HG02981 (cell line): ENCODE measurements around the gene MAL.
"Not testable (repeated sequence)": the region's sequence is repeated elsewhere in the genome, so short reads cannot be mapped to it uniquely, and the experiment has no call there.

Experiments
- ATAC-seq: cut with Tn5 transposase; IDR thresholded peaks from one replicate; pipeline ENCODE4 v1.9.1; 2021; ENCODE audit warnings: mild to moderate bottlenecking, moderate library complexity; ENCODE audit not compliant: unreplicated experiment

MAL gene

DNA sequence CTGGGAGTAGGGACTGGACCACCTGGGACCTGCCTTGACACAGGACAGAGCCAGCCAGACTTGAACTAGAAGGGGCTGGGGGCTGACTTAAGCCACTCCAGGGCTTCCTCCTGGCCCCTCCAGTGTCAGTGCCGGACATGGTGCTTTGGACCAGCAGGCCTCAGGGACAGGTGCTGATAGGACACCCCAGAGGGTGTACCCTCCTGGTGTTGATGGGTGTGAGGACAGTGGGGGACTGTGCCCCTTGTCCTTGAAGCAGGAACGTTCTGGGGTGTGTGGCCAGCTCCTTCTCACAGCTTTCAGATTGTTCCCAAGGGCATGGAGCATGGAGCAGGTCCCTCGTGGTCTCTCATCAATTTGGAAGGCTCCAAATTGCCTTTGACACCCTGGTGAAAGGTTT lies 6.8 kb downstream of the MAL start:
- ATAC-seq, result no peak

DNA sequence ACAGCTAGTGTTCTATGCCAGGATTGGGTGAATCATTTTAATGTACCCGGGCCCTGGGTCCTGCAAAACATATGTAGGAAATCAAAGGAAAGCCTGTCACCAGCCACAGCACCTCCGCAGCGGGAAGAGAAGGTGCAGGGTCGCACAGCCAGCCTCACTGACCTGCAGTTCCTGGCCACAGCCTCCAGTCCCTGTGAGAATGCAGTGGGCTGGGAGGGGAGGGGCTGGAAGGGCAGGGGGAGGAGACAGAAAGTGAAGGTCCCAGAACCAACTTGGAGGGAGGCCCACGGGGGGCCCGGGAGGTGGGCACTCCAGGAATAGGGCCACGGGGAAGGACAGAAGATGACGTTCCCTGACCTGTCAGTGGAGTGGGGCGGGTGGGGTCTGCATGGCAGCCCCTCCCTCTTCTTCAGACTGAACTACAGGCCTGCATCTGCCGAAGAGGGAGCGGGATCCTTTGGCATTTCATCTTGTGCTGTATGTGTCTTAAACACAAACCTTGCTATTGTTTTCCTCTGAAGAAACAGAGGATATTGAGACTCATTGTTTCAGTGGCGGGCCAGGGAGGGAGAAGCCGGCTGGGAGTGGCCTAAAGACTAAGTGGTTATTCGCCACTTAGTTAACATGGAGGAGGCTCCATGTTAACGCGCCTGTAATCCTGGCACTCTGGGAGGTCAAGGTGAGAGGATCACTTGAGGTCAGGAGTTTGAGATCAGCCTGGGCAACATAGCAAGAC lies 7.5 kb downstream of the MAL start:
- no peak for ATAC-seq

DNA sequence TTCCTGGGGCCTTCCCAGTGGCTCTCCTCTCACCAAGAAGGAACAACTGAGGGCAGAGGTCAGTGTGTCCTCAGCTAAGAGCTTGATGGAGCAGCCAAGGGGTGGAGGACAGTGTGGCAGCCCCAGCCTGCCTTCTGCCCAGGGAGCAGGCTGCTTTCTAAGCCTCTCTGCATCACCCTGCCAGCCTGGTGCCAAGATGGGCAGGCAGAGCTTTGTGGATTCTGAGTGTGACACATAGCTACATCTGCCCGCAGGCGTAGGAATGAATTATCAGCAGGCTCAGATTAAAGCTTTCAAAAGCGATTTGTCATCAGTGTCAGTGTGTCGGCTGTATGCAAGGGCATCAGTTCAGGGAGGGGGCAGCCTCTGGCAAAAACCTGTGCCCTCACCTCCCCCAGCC lies 8.7 kb downstream of the MAL start:
- ATAC-seq, result no peak

GRCh38 chr2:95034818-95035217 lies 9.3 kb downstream of the MAL start:
- ATAC-seq, result no peak

GRCh38 chr2:95036596-95037383 lies 11.3 kb downstream of the MAL start:
- ATAC-seq, result no peak

- ATAC-seq, result no peak
These were observed 11.9 kb downstream of the MAL start for GRCh38 chr2:95037384-95037839.

- ATAC-seq, result not testable (repeated sequence)
These were observed 12.5 kb downstream of the MAL start for GRCh38 chr2:95037841-95038585.

DNA sequence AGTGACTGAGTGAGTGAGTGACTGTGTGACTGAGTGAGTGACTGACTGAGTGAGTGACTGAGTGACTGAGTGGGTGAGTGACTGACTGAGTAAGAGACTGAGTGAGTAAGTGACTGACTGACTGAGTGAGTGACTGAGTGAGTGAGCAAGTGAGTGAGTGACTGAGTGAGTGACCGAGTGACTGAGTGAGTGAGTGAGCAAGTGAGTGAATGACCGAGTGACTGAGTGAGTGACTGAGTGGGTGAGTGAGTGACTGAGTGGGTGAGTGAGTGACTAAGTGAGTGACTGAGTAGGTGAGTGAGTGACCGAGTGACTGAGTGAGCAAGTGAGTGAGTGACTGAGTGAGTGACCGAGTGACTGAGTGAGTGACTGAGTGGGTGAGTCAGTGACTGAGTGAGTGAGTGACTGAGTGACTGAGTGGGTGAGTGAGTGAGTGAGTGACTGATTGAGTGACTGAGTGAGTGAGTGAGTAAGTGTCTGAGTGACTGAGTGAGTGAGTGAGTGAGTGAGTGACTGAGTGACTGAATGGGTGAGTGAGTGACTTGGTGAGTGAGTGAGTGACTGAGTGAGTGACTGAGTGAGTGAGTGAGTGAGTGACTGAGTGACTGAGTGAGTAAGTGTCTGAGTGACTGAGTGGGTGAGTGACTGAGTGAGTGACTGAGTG lies 13.3 kb downstream of the MAL start:
- ATAC-seq, result no peak

GRCh38 chr2:95039363-95039762 lies 13.9 kb downstream of the MAL start:
- no peak for ATAC-seq

DNA sequence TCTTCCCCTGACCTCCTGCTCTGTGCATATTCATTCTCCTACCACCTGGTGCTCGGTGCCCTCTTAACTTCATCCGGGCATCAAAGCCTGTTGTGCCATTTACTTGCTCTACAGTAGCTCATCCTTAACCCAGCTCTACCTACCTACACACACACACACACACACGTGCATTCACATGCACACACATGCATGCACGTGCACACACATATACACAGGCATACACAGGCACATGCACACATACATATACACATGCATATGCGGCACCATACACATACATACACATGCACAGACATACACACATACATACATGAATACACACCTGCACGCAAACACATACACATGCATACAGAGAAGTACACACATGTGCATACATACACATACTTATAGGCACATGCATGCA lies 14.5 kb downstream of the MAL start:
- no peak for ATAC-seq

DNA sequence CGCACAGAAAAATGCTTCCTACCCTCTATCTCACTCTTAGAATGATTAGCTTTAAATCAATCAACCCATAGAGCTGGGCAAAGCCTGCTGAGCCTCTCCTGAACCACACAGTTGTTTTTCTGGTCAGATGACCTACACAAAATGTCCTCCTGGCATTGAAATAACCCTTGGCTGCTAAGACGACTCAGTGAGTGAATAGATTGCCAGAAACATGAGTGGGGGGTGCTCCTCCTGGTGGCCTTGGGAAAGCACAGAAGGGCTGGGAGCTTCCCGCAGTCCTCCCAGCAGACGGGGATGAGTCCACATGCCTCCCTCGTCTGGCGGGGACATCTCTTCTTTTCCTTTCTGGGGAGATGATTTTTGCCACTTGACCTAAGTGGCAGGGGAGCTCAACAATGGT lies 14.9 kb downstream of the MAL start:
- no peak for ATAC-seq

DNA sequence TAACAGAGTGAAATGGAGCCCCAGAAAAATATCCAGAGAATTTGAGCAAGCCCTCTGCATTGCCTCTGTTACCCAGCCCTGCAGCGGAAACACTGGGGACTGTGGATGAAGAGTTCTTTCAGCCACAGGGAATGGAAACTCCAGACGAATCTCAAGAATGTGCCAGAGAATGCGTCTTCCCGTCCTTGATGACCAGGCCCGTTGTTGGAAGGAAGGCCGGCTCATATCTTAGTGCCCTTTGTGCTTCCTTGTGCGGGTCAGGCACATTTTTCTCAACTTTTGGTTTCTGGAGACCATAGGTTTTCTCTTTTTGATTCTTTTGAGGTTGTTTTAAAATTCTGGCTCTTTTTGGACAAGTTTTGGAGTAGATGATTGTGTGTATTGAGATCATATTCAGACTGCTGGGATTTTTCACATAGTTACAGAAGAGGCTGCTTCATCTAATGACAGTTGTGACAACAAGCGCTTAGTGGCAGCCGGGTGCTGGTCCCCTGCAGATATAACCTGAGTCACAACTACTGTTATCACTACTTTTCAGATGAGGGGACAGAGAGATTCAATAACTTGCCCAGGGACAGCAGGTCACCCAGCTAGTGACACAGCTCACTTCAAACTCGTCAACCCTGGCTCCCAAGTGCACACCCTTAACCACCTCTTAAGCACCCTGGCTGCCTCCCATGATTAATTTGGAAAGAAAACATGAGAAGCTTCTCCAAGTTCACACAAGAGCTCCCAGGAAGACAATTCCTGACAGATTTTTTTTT lies 15.7 kb downstream of the MAL start:
- no peak for ATAC-seq

GRCh38 chr2:95041824-95042442 lies 16.4 kb downstream of the MAL start:
- ATAC-seq, result no peak

DNA sequence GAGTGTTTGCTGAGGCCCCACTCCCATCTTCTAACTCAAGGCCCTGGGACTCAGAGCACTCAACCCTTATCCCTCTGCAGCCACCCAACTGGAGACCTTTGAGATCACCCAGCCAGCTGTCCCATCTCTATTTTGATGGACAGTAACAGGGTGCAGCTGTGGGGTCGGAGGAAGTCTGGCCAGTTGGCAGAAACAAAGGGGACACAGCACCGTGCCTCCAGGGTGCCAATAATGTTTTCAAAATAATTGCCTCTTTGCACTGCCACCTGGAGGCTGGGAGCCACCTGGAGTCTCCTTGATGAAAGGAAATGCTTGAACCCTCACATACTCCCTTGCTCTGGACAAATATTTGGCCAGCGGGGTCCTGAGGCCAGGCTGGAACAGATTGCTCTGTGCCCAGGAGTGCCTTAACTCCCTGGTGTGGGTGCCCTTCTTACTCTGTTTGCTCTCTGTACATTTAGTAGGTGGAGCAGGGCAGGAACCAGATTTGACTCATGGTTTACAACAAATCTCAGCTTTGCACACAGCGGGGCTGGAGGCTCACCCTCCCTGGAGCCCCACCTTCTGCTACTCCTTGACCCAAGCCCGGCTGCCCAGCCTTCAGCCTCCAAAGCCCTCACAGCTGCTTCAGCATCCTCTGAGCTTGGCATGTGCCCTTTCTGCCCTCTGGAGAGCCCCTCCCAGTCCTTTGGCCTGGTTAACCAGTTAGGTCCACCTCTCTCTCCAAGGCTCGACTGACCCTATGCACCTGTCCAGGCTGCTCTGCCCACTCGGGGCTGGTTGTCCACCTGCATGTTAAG lies 17.2 kb downstream of the MAL start:
- no peak for ATAC-seq

DNA sequence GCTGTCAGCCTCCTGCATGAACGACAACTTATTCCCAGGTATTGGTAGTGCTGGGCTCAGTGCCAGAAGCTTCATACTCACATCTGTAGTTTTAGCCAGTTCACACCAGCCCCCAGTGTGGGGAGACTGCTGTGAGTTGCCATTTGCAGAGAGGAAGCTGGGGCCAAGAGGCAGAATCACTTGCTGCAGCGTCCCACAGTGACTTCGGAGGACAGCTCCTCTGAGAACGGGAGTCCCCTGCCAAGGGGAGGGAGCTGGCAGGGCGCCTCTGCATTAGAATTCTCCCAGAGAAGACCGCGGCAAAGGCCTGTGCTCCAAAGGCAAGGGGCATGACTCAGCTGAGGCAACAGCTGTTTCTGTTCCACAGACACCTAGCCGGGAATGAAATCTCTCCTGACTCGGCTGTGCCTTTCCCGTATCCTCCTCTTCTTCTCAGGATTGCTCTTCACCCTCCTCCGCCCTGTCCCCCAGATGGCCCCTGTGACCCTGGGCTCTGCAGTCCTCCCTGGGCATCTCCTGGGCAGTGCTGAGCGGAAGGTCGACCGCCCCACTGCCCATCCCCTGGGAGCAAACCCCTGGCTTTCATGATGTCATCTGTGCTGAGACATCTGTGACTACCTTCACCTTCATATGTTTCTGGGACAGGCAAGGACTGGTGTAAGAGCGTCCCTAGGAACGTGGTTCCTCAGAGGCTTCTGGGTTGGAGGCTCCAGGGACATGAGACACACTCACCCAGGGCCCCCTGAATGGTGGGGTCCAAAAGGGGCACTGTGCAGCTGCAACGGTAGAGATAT lies 18.0 kb downstream of the MAL start:
- ATAC-seq, result no peak

DNA sequence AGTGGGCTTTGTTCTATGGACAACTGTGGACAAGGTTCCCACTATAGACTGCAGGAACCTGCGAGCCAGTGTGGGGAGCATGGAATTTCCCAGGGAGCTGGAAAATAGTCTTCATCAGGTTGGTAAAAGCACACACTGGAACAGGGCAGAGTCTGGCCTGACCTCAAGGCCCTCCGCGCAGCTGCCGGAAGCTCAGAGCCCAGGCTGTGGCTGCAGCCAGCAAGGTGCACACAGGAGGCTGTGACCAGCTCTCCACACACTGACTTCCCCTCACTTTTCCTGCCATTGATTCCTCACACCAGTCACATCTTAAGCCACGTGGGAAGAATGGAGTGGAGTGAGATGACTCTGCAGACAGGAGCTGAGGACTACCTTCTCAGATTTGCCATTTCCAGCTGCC lies 19.1 kb downstream of the MAL start:
- no peak for ATAC-seq

DNA sequence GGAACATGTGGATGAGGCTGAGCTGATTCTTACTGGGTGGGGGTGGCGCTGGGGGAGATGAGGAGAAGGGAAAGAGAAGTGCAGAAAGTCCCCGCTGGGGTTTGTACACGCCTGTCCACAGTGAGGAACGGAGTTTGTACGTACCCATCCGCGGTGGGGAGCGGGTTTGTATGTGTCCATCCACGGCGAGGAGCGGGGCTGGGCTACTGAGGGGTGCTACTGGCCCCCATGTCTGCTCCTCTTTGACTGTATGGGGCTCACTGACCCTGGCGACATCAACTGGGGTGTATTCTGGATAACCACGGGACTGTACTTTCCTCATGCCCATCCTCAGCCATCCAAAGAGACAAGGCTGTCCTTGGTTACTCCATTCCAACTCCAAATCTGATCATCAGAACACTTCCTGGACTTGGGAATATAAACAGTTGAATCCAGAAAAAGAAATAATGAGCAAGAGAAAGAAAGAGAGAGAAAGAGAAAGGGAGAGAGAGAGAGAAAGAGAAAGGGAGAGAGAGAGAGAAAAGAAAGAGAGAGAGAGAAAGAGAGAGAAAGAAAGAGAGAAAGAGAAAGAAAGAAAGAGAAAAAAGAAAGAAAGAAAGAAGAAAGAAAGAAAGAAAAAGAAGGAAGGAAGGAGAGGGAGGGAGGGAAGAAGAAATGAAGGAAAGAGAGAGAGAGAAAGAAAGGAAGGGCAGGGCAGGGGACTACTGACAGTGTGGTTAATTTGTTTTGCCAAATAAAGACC lies 21.0 kb downstream of the MAL start:
- no peak for ATAC-seq
